Spleen (tissue), 11 donors: Measurements from ENCODE around the gene SYTL4. TPM values are rescaled to one million over a fixed set of nuclear protein-coding genes. Genes with fewer than 3 reads are reported as not detected.

ENCODE experiments used
- DNase-seq: peaks from one replicate; pipeline ENCODE4 v3.0.0-alpha.2; 2020
- H3K27ac ChIP-seq, 8 donors: fragments of 200-600 bp; sonication (generic) in 7 of 8; 1 replicate in 4 of 8; 2 replicates in 4 of 8; pipeline versions ENCODE4 v1.5.0 to v1.8.0; 2016 to 2021; ENCODE audit warnings: inconsistent platforms in 4 of 8, mild to moderate bottlenecking in 4 of 8, moderate library complexity in 1 of 8
- H3K27me3 ChIP-seq, 7 donors: fragments of 200-600 bp; sonication (generic) in 6 of 7; replicated peaks in 1 of 7; 1 replicate in 4 of 7; 2 replicates in 3 of 7; pipeline versions ENCODE4 v1.5.0 to v1.8.0; 2016 to 2021; ENCODE audit warnings: inconsistent platforms in 3 of 7, mild to moderate bottlenecking in 1 of 7
- H3K36me3 ChIP-seq, 6 donors: fragments of 200-600 bp; sonication (generic) in 5 of 6; 1 replicate in 4 of 6; 2 replicates in 2 of 6; pipeline versions ENCODE4 v1.5.0 to v1.8.0; 2016 to 2021; ENCODE audit warnings: inconsistent platforms in 2 of 6
- H3K4me1 ChIP-seq, 6 donors: fragments of 200-600 bp; sonication (generic) in 5 of 6; 1 replicate in 3 of 6; 2 replicates in 3 of 6; pipeline versions ENCODE4 v1.5.0 to v1.8.0; 2016 to 2021; ENCODE audit warnings: inconsistent platforms in 3 of 6
- H3K4me3 ChIP-seq, 8 donors: fragments of 200-600 bp; sonication (generic) in 7 of 8; 1 replicate in 4 of 8; 2 replicates in 4 of 8; pipeline versions ENCODE4 v1.5.0 to v1.8.0; 2016 to 2021; ENCODE audit warnings: inconsistent platforms in 4 of 8, mild to moderate bottlenecking in 4 of 8, moderate library complexity in 2 of 8
- H3K9me3 ChIP-seq, 8 donors: fragments of 200-600 bp; sonication (generic) in 7 of 8; 1 replicate in 4 of 8; 2 replicates in 4 of 8; pipeline versions ENCODE4 v1.5.0 to v1.8.0; 2016 to 2021; ENCODE audit warnings: inconsistent platforms in 4 of 8
- POLR2A ChIP-seq, 3 donors: fragments of 450-650 bp; IDR thresholded peaks; one replicate each; pipeline ENCODE4 v1.5.1; 2017; ENCODE audit warnings: antibody characterized with exemption in 3 of 3, mild to moderate bottlenecking in 1 of 3
- POLR2AphosphoS5 ChIP-seq, 3 donors: sonication (generic); formaldehyde crosslinking; IDR thresholded peaks; one replicate each; pipeline ENCODE4 v1.5.1; 2017; ENCODE audit warnings: antibody characterized with exemption in 3 of 3
- whole genome bisulfite sequencing, 5 donors: extraction: QIAGEN DNeasy Blood & Tissue Kit in 3 of 5; methylation state at CpG; one replicate each; pipeline versions ENCODE4 v1.1.5 to v1.1.7; 2013 to 2018; 5-methylcytosine and 5-hydroxymethylcytosine counted together
- intact Hi-C: fragments of 100-400 bp; cut with DNase I; formaldehyde crosslinking; loops from one replicate; pipeline ENCODE4 v1.15.0; 2023; ENCODE audit warnings: low total_unique reads
- polyA plus RNA-seq, 3 donors: library from polyadenylated mRNA; stranded (reverse); fragments of 200-250 nt; gene quantifications; one replicate each; pipeline ENCODE4 v1.2.1, GENCODE V29; 2013
- total RNA-seq, 7 donors: library from RNA; depleted of rRNA in 3 of 7; stranded (reverse); fragments of >200 nt in 3 of 7; fragmentation: NEBNext Ultra II Directional in 4 of 7; extraction: Animal tissue kit (Norgen Biotek cat#: 25700) in 4 of 7; gene quantifications; one replicate each; pipeline versions ENCODE4 v1.1.0 to v1.2.1, GENCODE V29; 2016 to 2021
- TF ChIP-seq, protein P1 (sequence below), 11 experiments: fragments of 200-600 bp in 7 of 11; fragments of 450-650 bp in 4 of 11; sonication (generic) in 4 of 11; IDR thresholded peaks in 8 of 11; conservative IDR thresholded peaks in 3 of 11; 1 replicate in 7 of 11; 2 replicates in 4 of 11; pipeline versions ENCODE4 v1.4.0 to v1.8.0; 2016 to 2021; ENCODE audit warnings: antibody characterized with exemption in 11 of 11, inconsistent platforms in 4 of 11, mild to moderate bottlenecking in 1 of 11
- donor health status: healthy with polysubstance abuse.
- donor health status: DM: no; HTN: no; CAD: no; lungs with moderate emphysema.
- donor health status: DM: no; HTN: no; CAD: no.
- donor health status: Bipolar disorder and iron deficiency.
- donor health status: healthy.
- donor health status: DM: no; HTN: no; CAD: no.
- donor health status: DM: yes; HTN: yes; CAD: no.

The SYTL4 gene
- total and polyA plus RNA-seq, 10 donors, result 1.2 to 16.8 (median 6.7) TPM

DNA sequence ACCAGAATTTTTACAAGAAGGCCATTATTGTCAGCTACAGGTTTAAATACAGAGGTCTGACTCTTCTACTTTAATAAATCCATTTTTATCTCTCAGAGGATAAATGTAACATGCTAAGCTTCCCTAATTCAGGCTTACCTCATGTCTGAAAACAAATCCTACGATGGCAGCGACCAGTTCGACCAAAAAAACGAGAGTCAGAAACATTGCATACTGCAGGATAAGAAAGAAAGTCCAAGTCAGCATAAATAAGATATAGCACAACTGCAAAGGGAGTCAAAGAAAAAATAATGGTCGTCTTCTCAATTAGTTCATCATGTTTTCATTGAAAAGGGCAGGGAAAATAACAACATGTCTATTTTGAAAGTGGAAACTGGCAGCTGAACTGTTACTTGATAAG, 96.9 kb downstream of the SYTL4 start:
- Histone ChIP-seq H3K4me1 (peaks cover 0 to 7% (median 0%) of the 10 kb centered on the region in 6 donors), H3K9me3 (no peaks in the 10 kb centered on the region), H3K36me3 (no peaks in the 10 kb centered on the region), H3K4me3 (peak overlapping the region in 1 of 8 donors; percentile 66), H3K27me3 (peaks cover 0 to 33% (median 0%) of the 10 kb centered on the region in 7 donors), H3K27ac (no peak overlapping the region)
- TF ChIP-seq, protein P1, sequence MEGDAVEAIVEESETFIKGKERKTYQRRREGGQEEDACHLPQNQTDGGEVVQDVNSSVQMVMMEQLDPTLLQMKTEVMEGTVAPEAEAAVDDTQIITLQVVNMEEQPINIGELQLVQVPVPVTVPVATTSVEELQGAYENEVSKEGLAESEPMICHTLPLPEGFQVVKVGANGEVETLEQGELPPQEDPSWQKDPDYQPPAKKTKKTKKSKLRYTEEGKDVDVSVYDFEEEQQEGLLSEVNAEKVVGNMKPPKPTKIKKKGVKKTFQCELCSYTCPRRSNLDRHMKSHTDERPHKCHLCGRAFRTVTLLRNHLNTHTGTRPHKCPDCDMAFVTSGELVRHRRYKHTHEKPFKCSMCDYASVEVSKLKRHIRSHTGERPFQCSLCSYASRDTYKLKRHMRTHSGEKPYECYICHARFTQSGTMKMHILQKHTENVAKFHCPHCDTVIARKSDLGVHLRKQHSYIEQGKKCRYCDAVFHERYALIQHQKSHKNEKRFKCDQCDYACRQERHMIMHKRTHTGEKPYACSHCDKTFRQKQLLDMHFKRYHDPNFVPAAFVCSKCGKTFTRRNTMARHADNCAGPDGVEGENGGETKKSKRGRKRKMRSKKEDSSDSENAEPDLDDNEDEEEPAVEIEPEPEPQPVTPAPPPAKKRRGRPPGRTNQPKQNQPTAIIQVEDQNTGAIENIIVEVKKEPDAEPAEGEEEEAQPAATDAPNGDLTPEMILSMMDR (IDR thresholded peaks at IDR 0.05 in 8 of 11, conservative IDR thresholded peaks at IDR 0.05 in 3 of 11), result no peak
- TF ChIP-seq POLR2AphosphoS5 (IDR thresholded peaks at IDR 0.05), result no peak
- no peak for TF ChIP-seq POLR2A (IDR thresholded peaks at IDR 0.05)
- no peak for DNase-seq
- intact Hi-C loops, result no loop called here
- 59 to 87% (median 76%) methylated on average over 5 of the region's 5 CpGs for WGBS, 5 donors

DNA sequence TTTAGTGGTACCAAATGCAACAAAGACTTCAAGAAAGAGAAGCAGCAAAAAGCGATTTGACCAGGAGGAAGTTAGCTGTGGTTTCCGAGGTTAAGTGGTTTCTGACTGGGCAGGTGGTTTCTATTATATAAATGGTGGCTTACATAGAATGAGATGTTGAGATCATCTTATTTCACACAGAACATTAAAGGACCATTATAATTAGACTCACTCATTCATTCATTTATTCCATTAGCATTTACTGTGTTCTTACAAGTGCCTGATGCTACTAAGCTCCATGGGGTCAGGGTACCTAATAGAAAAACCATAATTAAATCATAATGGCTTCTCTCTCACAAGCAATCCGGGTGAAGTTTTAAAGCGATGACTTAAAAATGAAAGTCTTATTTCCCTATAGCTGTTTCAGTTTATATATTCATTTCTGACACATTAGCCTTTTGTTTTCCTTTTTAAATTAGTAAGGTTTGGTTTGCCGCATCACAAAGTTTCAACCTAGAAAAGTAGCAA, 105.9 kb downstream of the SYTL4 start:
- no peak overlapping the region for H3K4me3 ChIP-seq
- no peaks in the 10 kb centered on the region for H3K36me3 ChIP-seq
- TF ChIP-seq, protein P1 (IDR thresholded peaks at IDR 0.05 in 8 of 11, conservative IDR thresholded peaks at IDR 0.05 in 3 of 11), result no peak
- TF ChIP-seq POLR2AphosphoS5 (IDR thresholded peaks at IDR 0.05), result no peak
- TF ChIP-seq POLR2A (IDR thresholded peaks at IDR 0.05), result no peak
- no peak overlapping the region for H3K27ac ChIP-seq
- WGBS, 5 donors, result 19 to 40% (median 27%) methylated on average over 5 of the region's 5 CpGs
- peaks cover 0 to 24% (median 0%) of the 10 kb centered on the region in 7 donors for H3K27me3 ChIP-seq
- DNase-seq, result no peak
- intact Hi-C loops, result no loop called here
- H3K9me3 ChIP-seq, result no peaks in the 10 kb centered on the region
- peaks cover 0 to 12% (median 5%) of the 10 kb centered on the region in 6 donors for H3K4me1 ChIP-seq

Other genes starting within 250 kb of the SYTL4 start
- 1 to 10 TPM in 1 of 7 donors, under 1 TPM in 1, not detected in 5; 0.79 to 1.8 TPM for gene TNMD, start 147.2 kb downstream of the SYTL4 start, total RNA-seq
- gene TNMD, start 147.2 kb downstream of the SYTL4 start, polyA plus RNA-seq, result under 1 TPM in 1 of 3 donors, not detected in 2; 0.22 TPM
- 10 to 100 TPM in 5 of 7 donors, 1 to 10 TPM in 2; 6.7 to 20.8 (median 17.3) TPM for gene TSPAN6, start 95.3 kb downstream of the SYTL4 start, total RNA-seq
- gene TSPAN6, start 95.3 kb downstream of the SYTL4 start, polyA plus RNA-seq, result 1 to 10 TPM; 2.9 to 6.8 (median 4.3) TPM
- gene SRPX2, start 87.9 kb downstream of the SYTL4 start, total RNA-seq, result 10 to 100 TPM in 6 of 7 donors, 1 to 10 TPM in 1; 7.7 to 57.5 (median 33.3) TPM
- 10 to 100 TPM in 2 of 3 donors, 1 to 10 TPM in 1; 3.7 to 13.4 (median 13.1) TPM for gene SRPX2, start 87.9 kb downstream of the SYTL4 start, polyA plus RNA-seq
- gene CSTF2, start 88.3 kb upstream of the SYTL4 start, total RNA-seq, result 10 to 100 TPM; 10.3 to 16.2 (median 13.5) TPM
- 1 to 10 TPM; 4.2 to 8.5 (median 6.1) TPM for gene CSTF2, start 88.3 kb upstream of the SYTL4 start, polyA plus RNA-seq
- not detected for gene NOX1, start 142.2 kb upstream of the SYTL4 start, total RNA-seq
- under 1 TPM in 1 of 3 donors, not detected in 2; 0.06 TPM for gene NOX1, start 142.2 kb upstream of the SYTL4 start, polyA plus RNA-seq
- gene XKRX, start 196.8 kb upstream of the SYTL4 start, total RNA-seq, result 1 to 10 TPM in 5 of 7 donors, under 1 TPM in 2; 0.54 to 1.7 (median 1.2) TPM
- under 1 TPM; 0.22 to 0.62 (median 0.26) TPM for gene XKRX, start 196.8 kb upstream of the SYTL4 start, polyA plus RNA-seq
- under 1 TPM in 1 of 7 donors, not detected in 6; 0.69 TPM for gene ARL13A, start 237.6 kb upstream of the SYTL4 start, total RNA-seq
- not detected for gene ARL13A, start 237.6 kb upstream of the SYTL4 start, polyA plus RNA-seq